OCI-LY3 (cell line): ENCODE results near the gene SLC16A14.

ENCODE experiments used
- EZH2phosphoT487 ChIP-seq: fragments of 200-600 bp; shearing (Covaris generic); IDR thresholded peaks from 2 replicates; pipeline ENCODE4 v1.6.1; 2018; ENCODE audit warnings: antibody characterized with exemption, mixed run types, low read depth
- TF ChIP-seq, protein P1 (sequence below): fragments of 200-600, 300-600 bp; sonication (generic); IDR thresholded peaks from 2 replicates; pipeline ENCODE4 v1.5.1; 2014; ENCODE audit warnings: antibody characterized with exemption, low read length, low read depth

DNA sequence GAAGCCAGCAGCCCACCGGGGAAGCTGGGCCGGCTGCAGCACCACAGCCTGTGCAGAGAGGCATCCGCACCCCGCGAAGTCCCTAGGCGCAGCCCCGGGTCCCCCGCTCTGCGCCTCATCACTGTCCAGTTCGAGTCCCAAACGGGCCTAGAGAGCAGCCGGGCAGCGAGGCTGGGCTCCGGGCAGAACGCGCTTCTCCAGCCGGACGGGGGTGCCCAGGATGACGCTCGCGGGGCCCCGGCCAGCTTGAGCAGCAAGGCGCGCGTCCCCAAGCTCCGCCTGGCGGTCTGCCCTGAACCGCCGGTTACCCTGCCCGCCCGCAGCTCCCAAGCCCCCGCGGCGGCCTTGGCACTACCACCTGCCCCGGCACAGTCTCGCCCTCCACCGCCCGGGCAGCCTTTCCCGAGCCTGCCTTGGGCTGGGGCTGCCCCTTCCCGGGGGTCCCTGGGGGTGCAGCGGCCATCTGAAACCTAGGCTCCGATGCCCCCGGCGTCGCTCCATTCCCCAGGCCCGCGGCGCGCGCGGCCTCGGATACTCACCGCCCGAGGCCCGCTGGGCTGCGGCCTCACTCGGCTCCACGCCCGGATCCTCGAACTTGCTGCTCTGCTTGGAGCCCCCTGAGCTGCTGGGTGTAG lies 591 bp downstream of the SLC16A14 start:
- TF ChIP-seq, protein P1, sequence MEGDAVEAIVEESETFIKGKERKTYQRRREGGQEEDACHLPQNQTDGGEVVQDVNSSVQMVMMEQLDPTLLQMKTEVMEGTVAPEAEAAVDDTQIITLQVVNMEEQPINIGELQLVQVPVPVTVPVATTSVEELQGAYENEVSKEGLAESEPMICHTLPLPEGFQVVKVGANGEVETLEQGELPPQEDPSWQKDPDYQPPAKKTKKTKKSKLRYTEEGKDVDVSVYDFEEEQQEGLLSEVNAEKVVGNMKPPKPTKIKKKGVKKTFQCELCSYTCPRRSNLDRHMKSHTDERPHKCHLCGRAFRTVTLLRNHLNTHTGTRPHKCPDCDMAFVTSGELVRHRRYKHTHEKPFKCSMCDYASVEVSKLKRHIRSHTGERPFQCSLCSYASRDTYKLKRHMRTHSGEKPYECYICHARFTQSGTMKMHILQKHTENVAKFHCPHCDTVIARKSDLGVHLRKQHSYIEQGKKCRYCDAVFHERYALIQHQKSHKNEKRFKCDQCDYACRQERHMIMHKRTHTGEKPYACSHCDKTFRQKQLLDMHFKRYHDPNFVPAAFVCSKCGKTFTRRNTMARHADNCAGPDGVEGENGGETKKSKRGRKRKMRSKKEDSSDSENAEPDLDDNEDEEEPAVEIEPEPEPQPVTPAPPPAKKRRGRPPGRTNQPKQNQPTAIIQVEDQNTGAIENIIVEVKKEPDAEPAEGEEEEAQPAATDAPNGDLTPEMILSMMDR: 0 out of 2 replicates have a peak, but pooled peaks have one; percentile 11
- no peak for TF ChIP-seq EZH2phosphoT487
